Measurements from ENCODE around the gene ESR2.

Gene ESR2

GRCh38 chr14:64238049-64238448 is 56.1 kb downstream of the ESR2 start:
- Mint-ChIP-seq H3K4me3 (no peak overlapping the region), H3K27ac (no peak overlapping the region), H3K4me1 (peaks cover 7% of the 10 kb centered on the region), H3K9me3 (no peaks in the 10 kb centered on the region), H3K27me3 (peaks cover 23% of the 10 kb centered on the region)
- DNase-seq (no peak), ATAC-seq (no peak)

- Mint-ChIP-seq H3K4me1 (peaks cover 20% of the 10 kb centered on the region), H3K27me3 (peaks cover 16% of the 10 kb centered on the region), H3K4me3 (no peak overlapping the region), H3K27ac (peak overlapping the region in 1 of 2 donors; percentile 2), H3K9me3 (no peaks in the 10 kb centered on the region)
- DNase-seq (no peak), ATAC-seq (no peak)
Observed at GRCh38 chr14:64235652-64236640, 58.2 kb downstream of the ESR2 start.

GRCh38 chr14:64234877-64235651 is 59.1 kb downstream of the ESR2 start:
- no peaks in the 10 kb centered on the region for H3K9me3 Mint-ChIP-seq
- DNase-seq (no peak), ATAC-seq (no peak)
- H3K4me1 Mint-ChIP-seq, result peaks cover 20% of the 10 kb centered on the region
- no peak overlapping the region for H3K4me3 Mint-ChIP-seq
- H3K27ac Mint-ChIP-seq, result peak overlapping the region in 1 of 2 donors; percentile 24
- peaks cover 10% of the 10 kb centered on the region for H3K27me3 Mint-ChIP-seq

- DNase-seq (no peak), ATAC-seq (no peak)
- H3K4me1 Mint-ChIP-seq, result peaks cover 20% of the 10 kb centered on the region
- H3K9me3 Mint-ChIP-seq, result no peaks in the 10 kb centered on the region
- H3K27ac Mint-ChIP-seq, result peak overlapping the region in 1 of 2 donors; percentile 62
- peaks cover 4% of the 10 kb centered on the region for H3K27me3 Mint-ChIP-seq
- H3K4me3 Mint-ChIP-seq, result no peak overlapping the region
Observed at GRCh38 chr14:64233531-64234190, 60.5 kb downstream of the ESR2 start.

- peak in 1 of 2 donors; percentile 16 for DNase-seq
- peaks cover 20% of the 10 kb centered on the region for H3K4me1 Mint-ChIP-seq
- ATAC-seq, result no peak
Observed at GRCh38 chr14:64232944-64233343, 61.2 kb downstream of the ESR2 start.

GRCh38 chr14:64232095-64232838 is 61.9 kb downstream of the ESR2 start:
- no peaks in the 10 kb centered on the region for H3K9me3 Mint-ChIP-seq
- H3K27ac Mint-ChIP-seq, result peak overlapping the region; percentile 8 to 44
- peak overlapping the region; percentile 14 to 30 for H3K4me3 Mint-ChIP-seq
- no peaks in the 10 kb centered on the region for H3K27me3 Mint-ChIP-seq
- DNase-seq (peak; percentile 43 to 80), ATAC-seq (peak; percentile 93)
- H3K4me1 Mint-ChIP-seq, result peaks cover 20% of the 10 kb centered on the region

More at GRCh38 chr14:64232944-64233343, 61.2 kb downstream of the ESR2 start:
- H3K4me3 Mint-ChIP-seq, result no peak overlapping the region
- no peaks in the 10 kb centered on the region for H3K27me3 Mint-ChIP-seq
- H3K9me3 Mint-ChIP-seq, result no peaks in the 10 kb centered on the region
- H3K27ac Mint-ChIP-seq, result no peak overlapping the region

GRCh38 chr14:64229489-64229888 is 64.7 kb downstream of the ESR2 start:
- H3K9me3 Mint-ChIP-seq, result no peaks in the 10 kb centered on the region
- H3K4me3 Mint-ChIP-seq, result no peak overlapping the region
- peaks cover 20% of the 10 kb centered on the region for H3K4me1 Mint-ChIP-seq
- H3K27me3 Mint-ChIP-seq, result no peaks in the 10 kb centered on the region
- ATAC-seq (no peak), DNase-seq (no peak)
- no peak overlapping the region for H3K27ac Mint-ChIP-seq

GRCh38 chr14:64227856-64228255 is 66.3 kb downstream of the ESR2 start:
- Mint-ChIP-seq H3K4me3 (no peak overlapping the region), H3K27me3 (no peaks in the 10 kb centered on the region), H3K4me1 (peaks cover 12% of the 10 kb centered on the region), H3K9me3 (no peaks in the 10 kb centered on the region), H3K27ac (no peak overlapping the region)
- ATAC-seq, result no peak
- no peak for DNase-seq

- H3K27me3 Mint-ChIP-seq, result no peaks in the 10 kb centered on the region
- no peak overlapping the region for H3K27ac Mint-ChIP-seq
- no peak for ATAC-seq
- no peak for DNase-seq
- H3K4me1 Mint-ChIP-seq, result no peaks in the 10 kb centered on the region
- H3K9me3 Mint-ChIP-seq, result no peaks in the 10 kb centered on the region
- H3K4me3 Mint-ChIP-seq, result no peak overlapping the region
Observed at GRCh38 chr14:64225151-64225757, 68.9 kb downstream of the ESR2 start.

GRCh38 chr14:64221391-64222003 is 72.7 kb downstream of the ESR2 start:
- no peak overlapping the region for H3K4me3 Mint-ChIP-seq
- no peak for ATAC-seq
- H3K27me3 Mint-ChIP-seq, result no peaks in the 10 kb centered on the region
- H3K9me3 Mint-ChIP-seq, result no peaks in the 10 kb centered on the region
- no peak for DNase-seq
- H3K27ac Mint-ChIP-seq, result no peak overlapping the region
- H3K4me1 Mint-ChIP-seq, result no peaks in the 10 kb centered on the region

GRCh38 chr14:64220466-64220865 is 73.7 kb downstream of the ESR2 start:
- Mint-ChIP-seq H3K27ac (peak overlapping the region; percentile 13 to 42), H3K27me3 (no peaks in the 10 kb centered on the region), H3K4me3 (no peak overlapping the region), H3K4me1 (no peaks in the 10 kb centered on the region), H3K9me3 (no peaks in the 10 kb centered on the region)
- ATAC-seq (no peak), DNase-seq (no peak)

GRCh38 chr14:64220056-64220455 is 74.1 kb downstream of the ESR2 start:
- peak overlapping the region in 1 of 2 donors; percentile 13 for H3K27ac Mint-ChIP-seq
- no peaks in the 10 kb centered on the region for H3K9me3 Mint-ChIP-seq
- H3K4me1 Mint-ChIP-seq, result no peaks in the 10 kb centered on the region
- H3K4me3 Mint-ChIP-seq, result no peak overlapping the region
- ATAC-seq, result no peak
- H3K27me3 Mint-ChIP-seq, result no peaks in the 10 kb centered on the region
- DNase-seq, result no peak

- H3K27ac Mint-ChIP-seq, result no peak overlapping the region
- no peaks in the 10 kb centered on the region for H3K27me3 Mint-ChIP-seq
- H3K4me1 Mint-ChIP-seq, result no peaks in the 10 kb centered on the region
- DNase-seq (no peak), ATAC-seq (no peak)
- no peak overlapping the region for H3K4me3 Mint-ChIP-seq
- H3K9me3 Mint-ChIP-seq, result no peaks in the 10 kb centered on the region
Observed at GRCh38 chr14:64218344-64219240, 75.6 kb downstream of the ESR2 start.
